GM18498 (cell line): ENCODE measurements around the gene ASCL2.
A peak's percentile ranks its signal among the peaks of the same experiment; 100 is the strongest.

ENCODE experiments used
- ATAC-seq: cut with Tn5 transposase; IDR thresholded peaks from one replicate; pipeline ENCODE4 v1.9.1; 2021; ENCODE audit warnings: mild to moderate bottlenecking, moderate library complexity; ENCODE audit not compliant: unreplicated experiment

The ASCL2 gene

DNA sequence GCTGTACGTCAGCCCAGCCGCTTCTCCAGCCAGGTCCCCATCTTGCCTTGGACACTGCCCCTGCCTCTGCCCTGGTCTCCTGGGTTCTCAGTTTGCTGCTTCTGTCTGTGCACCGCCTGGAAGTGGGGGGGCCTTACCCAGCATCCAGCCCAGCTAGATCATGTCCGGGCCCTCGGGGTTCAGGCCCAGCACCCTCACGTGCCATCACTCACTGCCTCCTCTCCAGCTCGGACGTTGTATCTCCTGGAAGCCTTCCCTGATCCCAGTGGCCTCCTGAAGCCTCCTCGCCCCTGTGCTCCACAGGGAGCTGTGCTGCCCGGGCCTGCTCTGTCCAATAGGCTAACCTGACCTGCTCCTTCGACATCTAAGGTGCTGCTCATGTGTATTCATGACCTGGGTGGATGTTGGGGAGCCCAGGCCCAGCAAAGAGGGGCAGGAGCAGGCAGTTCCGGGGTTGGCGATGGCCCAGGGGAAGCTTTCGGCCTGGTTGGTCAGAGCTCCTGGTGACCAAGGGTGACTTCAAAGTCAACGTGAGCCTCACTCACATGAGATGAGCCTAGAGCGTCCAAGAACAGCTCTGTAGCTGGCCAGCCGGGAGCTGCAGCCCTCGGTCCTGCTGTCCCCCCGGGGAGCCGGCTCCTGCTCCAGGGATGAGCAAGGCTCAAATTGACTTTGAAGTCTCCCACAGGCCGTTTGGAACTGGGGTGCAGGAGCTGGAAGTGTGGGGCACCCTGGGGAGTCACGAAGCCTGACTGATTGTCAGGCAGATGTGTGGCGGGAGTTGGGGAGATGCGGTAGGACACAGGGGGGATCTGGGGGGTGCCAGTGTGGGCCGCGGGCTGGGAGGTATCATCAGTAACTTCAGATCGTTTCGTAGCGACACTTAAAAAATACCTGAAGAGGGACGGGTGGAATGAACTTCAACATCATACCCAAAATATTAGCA is 5.2 kb upstream of the ASCL2 start:
- ATAC-seq: no peak

DNA sequence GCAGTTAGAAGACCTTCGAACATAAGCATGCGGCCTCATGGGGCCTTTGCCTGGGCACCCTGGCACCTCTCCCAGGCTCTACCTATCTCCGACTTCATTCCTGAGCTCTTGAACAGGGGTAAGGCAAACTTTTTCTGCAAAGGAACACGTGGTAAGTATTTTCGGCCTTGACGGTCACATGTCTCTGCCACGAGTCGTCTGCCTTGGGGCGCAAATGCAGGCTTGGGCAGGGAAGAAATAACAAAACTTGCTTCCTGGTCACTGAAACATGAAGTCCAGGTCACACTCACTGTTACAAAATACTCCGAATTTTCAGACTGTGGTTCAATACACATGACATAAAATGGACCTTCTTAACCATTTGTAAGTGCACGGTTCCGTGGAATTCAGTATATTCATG is 3.4 kb upstream of the ASCL2 start:
- no peak for ATAC-seq

DNA sequence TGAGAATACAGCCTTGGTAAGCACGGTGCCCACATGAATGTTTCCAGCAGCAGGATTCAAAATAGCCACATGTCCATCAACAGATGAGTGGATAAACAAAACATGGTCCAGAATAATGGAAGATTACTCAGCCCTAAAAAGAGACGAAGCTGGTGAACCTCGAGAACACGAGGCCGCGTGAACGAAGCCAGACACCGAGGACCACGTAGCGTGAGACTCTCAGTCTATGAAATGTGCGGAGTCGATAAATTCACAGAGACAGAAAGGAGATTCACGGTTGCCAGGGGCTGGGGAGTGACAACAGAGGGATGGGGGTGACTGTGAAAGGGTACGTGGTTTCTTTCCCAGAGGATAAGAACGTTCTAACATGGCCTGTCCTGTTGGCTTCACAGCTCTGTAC is 2.9 kb upstream of the ASCL2 start:
- no peak for ATAC-seq

DNA sequence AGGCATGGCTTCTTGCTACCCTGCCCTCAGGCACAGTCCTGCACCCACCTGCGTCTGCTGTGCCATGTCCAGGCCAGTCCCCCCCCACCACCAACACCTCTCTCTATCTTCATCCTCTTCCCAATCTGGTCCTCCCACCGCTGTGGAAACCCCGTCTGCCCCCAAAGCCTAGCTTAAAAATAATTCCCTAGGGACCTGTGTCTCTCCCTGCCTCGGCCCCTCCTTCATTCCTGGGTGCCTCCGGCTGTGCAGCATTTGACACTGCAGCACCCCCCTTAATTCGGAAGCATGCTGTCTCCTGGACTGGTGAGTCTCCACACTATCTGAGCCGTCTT is 2.5 kb upstream of the ASCL2 start:
- no peak for ATAC-seq

DNA sequence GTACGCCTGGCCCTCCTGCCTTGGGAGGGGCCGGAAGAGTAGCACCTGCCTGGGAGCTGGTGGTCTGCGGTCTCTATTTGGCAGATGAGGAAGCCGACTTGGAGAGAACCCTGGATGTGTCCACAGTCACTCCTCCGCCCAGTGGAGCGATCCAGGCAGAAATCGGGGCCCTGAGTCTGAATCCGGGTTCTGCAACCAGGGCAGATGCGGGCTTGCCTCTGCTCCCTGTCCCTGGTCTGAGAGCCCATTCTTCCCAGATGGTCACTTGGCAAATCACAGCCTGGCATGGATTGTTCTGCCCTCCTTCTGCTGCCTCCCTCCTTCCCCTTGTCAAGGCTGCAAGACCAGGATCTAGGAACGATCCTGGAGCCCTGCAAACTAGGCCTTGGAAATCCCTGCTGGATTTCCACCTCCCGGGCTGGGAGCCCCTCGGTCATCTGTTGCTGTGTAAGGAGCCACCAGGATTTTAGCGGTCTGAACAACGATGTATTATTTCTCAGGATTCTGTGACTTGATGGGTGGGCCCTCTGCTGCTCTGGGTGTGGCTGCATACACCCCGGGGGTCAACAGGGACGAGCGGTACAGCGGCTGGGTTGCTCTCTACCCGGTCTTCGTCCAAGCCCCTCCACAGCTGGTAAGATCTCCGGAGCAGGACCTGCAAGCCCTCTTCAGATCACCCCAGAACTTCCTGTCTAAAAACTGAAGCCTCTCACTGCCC is 2.0 kb upstream of the ASCL2 start:
- no peak for ATAC-seq

DNA sequence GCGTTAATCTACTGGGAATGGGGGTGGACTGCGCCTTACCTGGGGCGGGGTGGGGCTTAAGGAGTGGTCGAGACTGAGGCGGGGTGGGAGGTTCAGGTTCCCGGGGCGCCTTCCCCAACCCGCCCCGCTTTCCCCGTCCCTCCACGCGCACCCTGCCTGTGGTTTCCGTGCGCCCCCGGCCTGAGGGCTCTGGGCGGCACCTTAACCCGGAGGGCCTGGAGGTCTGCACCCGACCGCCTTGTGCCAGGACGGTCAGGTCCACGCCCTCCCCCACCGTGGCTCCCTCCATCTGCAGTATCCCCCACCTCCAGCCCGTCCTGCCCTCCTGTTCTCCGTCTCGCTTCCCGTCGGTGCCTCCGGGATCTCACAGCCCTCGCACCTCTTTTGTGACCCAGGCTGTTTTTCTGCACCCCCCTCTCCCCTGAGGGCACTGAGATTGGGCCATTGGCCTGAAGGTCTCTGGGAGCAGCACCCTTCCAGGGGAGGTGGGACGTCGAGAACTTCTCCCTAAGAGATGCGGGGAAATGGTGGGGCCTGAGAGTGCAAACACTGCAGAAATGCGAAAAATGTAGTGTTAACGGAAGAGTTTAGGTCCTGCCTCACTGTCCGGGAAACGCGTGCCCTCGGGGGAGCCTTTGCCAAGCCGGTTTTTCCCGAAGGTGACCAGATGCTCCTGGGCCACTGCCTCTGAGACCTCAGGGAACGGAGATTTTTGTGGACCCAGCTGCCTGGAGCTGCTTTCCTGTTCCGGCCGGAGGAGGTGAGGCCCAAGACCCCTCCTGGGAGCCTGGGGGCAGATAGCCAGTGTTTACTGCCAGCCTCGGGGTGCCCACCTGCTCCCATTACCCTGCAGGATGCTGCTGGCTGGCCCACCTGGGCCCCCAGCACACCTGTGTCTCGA is 1.2 kb upstream of the ASCL2 start:
- no peak for ATAC-seq

DNA sequence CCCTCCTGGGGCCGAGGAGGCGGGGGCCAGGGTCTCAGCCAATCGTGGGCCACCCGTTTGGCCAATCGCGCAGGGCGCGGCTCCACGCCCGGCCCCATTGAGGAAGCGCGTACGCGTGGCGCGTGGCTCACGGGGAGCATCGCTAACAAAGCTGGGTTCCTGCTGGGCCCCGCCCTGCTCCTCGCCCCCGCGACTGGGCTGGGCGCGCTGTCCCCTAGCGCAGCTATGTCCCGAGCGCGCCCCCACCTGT is 614 bp upstream of the ASCL2 start:
- no peak for ATAC-seq

DNA sequence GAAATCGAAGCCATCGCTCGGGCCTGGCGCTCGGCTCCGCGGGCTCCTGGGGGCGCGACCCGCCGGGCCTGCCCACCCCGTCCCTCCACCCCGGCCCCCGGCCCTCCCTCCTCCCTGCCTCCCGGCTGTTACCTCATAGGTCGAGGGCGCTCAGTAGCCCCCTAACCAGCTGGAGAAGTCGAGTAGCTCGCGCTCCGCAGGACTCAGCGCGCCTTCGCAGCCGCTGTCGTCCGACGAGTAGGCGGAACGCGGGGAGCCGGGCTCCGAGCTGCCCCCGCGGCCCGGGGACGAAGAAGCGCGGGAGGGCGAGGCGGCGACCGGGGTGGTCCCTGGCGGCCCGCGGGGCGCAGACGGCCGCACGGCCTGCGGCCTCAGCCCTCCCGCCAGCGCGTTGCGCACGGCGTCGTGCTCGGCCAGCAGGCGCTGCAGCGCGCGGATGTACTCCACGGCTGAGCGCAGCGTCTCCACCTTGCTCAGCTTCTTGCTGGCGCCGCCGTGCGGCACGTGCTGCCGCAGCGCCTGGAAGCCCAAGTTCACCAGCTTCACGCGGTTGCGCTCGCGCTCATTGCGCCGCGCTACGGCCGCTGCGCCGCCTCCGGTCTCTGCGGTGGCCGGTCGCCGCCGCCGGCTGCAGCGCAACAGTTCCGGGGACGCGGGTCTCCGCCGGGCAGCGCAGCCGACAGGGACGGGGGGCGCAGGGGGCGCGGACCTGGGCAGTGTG is 627 bp downstream of the ASCL2 start:
- ATAC-seq: no peak

DNA sequence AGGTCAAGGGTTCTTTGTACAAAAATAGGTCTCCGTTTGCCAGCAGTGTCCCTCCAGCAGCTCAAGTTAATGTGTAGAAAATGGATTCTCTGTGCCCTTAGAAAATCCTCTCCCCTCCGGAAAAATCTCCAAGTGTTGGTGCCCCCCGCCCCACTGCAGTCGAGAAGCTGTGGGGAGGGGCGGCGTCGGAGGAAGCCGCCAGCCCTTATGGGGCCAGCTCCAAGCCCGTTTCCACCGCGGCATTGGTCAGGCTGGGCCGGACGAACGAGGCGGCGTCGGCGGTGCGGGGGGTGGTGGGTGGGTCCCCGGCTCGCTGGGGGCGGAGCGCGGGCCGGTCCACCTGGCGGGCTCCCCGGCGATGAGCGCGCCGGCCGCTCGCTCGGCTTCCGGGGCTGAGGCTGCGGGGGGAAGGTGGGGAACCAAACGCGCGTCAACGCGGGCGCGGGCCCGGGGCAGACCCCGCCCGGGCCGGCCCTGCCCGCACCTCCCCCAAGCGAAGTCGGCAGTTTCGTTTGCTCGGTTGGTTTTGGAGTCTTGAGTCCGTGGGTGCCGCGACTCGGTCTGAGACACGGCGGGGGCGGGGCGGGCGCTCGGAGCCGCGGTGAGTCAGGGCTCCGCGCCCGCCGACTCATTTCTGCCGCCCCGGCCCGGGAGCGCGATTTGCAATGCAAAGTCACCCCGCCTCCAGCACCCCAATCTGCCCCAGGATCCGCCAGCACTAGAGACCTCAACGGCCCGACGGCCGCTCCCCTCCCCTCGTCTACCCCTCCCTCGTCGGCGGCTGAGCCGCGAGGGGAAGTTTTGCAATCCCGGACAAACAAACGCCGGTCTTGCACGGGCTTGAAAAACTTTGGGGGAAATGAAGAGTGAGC is 1.4 kb downstream of the ASCL2 start:
- ATAC-seq: no peak

DNA sequence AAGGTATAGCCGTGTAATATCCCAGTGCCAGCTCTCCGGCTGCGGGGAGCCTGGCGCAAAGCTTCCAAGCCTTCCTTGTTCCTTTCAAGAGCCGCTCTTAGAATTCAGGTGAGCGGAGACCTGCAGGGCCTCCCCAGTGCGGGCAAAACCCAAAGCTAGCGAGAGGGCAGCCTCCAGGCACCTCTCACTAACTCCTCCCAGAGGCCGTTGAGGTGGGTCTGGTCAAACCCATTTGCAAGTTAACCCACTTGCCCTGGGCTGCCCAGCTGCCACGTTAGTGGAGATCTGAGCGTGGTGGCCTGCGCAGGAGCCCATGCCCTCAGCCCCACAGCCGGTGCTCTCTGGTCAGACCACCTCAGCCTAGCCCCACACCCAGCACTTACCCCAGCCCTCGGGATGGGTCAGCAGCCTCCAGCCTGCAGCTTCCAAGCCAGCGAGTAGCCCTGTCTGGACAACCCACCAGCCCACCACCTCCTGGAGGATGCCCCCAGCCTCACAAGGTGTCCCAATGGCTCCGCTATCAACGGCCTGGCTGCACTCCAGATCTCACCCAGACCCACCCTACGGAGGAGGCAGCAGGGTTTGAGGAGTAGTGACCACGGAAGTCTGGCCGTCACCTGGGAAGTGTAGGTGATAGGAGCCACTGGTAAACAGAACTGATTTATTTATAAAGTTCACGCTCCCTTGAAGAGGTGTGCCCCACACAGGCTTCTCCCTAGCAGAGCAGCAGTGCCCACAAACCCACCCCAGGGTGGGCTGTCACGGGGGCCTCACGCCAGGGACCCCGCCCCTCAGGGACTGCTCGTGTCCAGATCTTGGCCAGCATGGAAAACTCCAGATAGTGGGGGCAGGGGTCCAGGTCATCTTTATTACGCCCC is 2.3 kb downstream of the ASCL2 start:
- ATAC-seq: no peak

DNA sequence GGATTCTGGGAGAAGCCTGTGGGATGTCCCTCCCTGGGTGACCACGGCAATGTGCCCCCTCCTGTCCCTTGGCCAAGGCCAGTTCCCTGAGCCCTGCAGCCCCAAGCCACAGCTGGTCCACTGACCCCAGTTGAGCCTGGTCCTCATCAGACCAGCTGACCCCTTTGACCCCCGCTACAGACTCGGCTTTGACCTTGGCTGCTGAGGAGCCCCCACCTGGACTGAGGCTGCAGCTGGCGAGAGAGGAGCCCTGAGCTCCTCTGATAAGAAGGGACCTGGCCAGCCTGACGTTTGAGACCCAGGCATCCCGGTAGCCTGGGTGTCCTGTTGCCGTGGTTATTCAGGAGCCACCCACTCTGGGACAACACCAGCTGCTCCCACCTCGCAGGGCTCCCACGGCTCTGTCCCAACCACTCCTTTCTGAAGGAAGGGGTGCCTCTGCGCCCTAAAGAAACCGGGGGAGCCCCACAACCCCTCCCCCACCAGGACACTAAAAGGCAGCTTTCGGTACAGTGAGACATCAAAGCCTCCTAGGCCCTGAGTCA is 3.0 kb downstream of the ASCL2 start:
- ATAC-seq: no peak

DNA sequence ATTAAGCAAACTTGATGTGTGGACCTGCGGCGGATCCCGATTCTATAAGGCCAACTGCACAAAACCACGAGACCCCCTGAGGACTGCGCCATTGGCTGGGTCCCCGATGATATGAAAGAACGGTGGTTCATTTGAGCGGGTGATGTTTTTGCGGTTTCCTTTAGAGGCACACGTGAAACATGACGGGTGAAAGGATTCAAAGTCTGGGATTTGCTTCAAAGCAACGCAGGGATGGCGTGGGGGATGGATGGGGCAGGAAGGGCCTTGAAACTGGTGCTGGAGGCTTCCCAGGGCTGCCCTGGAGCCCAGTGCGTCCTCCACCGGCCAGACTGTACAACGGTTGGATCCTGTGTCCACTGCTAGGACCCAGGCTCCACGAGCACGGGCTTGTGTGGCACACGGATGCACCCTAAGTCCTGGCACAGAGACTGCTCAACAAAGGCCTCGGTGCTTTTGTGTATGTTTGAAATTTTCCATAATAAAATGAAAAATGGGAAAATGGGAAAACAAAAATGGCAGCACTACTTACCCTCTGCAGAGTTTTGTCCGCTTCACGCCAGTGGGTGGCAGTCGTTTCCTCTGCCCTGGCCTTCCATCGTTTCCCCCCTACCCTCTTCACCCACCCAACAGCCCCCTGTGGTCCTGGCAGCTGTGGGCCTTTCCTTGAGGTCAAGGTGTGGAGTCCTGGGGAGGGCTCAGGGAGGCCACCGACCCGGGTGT is 3.6 kb downstream of the ASCL2 start:
- ATAC-seq: no peak

DNA sequence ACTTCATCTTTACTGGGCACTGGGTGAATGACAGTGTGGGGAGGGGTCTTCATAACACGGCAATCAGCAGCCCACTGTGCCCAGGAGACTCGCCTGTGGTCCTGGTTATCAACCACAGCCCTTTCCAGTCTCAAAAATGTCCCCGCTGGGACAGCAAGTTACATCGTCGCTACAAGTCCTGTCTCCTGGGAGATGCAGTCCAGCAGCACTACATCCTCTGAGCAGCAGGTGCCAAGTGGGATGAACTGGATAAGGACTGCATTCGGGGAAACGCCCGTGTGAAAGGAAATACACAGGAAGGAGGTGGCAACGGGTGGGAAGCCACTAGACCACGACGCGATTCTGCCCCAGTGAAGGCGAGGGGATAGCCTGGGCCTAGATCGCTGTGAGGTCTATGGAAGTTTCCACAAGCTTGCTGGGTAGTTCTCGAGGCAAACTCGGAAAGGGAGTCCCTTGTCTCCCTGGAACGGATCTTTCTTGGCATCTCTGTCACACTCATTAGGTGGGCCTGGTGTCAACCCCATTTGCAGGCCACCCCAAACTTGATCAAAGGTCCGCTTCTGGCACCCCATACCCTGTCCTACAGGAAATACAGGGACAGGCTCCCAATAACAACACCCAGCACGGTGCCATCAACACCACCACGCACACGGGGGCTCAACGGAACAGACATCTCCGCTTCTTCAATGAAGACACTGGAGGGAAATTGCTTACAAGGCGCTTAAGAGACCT is 4.4 kb downstream of the ASCL2 start:
- no peak for ATAC-seq

DNA sequence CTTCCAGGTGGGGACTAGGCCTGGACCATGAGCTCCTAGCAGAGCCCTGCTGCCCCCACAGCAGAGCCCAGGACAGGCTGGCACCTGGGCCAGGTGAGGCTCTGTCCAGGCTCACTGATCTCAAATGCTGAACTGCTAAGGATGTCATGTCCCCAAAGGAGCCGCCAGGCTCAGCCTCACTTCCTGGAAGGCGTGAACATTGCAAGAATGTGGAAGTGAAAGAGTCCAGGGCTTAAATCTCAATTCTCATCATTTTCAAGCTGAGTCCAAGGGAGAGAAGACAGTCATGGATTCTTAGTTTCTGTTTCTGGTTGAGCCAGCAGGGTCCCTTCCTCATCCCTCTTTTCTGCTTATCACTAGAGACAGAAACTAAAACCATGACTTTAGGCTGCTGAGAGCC is 5.0 kb downstream of the ASCL2 start:
- peak; percentile 67 for ATAC-seq

DNA sequence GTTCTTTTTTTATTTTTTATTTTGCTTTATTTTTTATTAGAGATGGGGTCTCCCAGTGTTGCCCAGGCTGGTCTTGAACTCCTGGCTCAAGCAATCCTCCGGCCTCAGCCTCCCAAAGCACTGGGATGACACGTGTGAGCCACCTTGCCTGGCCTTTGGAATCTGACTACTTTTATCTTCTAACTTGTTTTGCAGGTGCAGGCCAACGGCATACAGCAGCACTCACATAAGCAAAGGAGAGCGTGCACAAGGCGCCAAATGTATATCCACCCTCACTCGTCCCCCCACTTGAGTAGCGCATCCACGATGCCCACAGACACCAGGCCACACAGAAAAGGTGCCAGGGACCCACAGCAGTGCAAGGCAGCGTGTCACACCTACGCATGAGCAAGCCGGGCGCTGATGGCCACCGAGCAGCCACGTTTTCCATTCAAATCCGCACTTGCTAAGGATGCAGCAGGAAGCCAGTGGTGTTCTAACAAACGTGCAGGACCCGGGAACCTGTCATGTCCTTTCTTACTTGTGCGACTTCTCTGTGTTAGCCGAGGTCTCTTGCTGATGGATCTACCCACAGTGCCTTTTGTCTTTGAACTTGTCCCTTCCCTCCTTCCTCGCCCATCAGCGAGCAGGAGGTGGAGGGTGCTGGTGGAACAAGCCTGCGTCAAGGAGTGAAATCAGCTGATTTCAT is 5.9 kb downstream of the ASCL2 start:
- no peak for ATAC-seq

DNA sequence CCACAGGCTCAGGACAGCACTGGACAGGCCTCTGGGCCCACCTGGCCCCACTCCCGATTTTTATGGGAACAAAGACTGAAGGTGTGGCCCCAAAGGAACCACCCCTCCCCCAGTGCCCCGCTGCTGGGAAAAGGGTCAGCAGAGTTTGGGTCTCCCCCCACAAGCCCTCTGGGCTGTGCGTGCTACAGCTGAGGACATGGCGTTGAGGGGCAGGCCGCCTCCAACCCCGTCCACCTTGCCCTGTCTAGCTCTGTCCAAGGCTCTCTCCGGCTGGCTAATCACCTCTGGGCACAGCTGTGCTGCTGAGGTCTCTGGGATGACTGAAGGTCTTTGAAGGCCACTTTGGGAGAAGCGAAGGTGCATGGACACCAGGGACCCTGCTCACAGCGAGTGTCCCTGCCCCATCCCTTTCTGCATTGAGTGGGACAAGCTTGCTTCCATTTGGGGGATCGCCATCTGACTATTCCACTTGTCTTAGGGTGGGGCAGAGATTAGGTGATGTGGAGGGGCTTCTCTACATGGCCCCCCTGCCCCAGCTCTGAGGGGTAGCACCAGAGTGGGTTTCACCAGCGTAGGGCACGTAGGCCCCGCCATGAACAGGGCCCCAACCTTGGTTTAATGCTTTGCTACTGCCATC is 6.5 kb downstream of the ASCL2 start:
- ATAC-seq: no peak
